ENCODE data around the gene FPR2.
A peak's percentile ranks its signal among the peaks of the same experiment; 100 is the strongest.
"Not testable (repeated sequence)": the region's sequence is repeated elsewhere in the genome, so short reads cannot be mapped to it uniquely, and the experiment has no call there.

FPR2 gene

DNA sequence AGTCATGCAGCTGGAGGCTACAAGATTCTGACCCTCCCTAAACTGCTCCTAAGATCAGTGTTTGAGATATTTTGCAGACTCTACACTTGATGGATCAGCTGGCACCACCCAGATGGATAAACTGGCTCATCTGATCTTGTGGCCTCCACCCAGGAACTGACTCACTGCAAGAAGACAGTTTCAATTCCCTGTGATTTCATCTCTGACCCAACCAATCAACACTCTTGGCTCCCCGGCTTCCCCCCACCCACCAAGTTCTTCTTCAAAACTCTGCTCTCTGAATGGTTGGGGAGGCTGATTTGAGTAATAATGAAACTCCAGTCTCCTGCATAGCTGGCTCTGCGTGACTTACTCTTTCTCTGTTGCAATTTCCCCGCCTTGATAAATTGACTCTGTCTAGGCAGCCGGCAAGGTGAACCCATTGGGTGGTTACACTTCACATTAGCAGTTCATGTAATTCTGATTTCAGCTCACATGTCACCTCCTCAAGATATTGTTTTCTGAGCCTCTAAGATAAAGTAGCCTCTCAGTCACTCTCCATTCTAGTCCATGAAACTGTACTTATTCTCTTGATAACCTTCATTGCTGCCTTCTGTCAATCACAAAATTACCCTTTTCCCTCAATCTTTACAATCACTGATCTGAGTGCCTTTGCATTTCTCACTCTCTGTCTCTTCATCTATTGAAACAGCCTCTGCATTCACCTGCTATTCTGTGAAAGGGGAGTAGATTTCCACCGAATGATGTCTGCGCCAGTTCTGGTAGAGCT, 24.1 kb downstream of the FPR2 start:
- peak; percentile 27 for DNase-seq

- no peak for DNase-seq
Observed at GRCh38 chr19:51786646-51787494, 25.9 kb downstream of the FPR2 start.

- no peak for DNase-seq
Observed at GRCh38 chr19:51788029-51788428, 27.0 kb downstream of the FPR2 start.

DNA sequence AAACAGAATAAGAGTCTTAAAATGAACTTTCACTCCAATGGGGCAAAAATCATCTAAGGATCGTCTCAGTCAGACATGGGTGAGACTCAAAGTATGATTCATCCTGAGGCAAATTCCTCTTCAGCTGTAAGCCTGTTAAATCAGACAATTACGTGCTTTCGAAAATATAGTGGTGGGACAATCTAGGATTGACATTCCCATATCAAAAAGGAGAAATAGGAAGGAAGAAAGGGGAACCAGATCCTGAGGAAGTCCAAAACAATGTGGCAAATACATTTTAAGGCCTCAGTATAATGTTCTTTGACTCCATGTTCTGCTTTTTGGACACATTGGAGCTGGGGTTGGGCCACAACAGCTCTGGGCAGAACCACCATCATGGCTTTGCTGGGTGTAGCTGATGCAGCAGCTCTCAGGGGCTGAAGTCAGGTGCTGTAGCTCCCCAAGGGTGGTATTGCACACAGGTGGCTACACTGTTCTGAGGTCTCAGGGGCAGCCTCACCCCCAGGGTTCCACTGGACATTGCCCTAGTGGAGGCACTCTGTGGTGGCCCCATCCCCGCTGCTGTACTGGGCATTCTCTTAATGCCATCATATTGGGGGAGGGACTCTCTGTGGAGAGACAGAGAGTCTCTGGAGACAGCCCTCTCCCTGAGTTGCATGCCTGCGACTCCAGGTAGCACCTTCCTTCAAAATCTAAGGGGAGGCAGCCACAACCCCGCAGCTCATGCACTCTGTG, 28.2 kb downstream of the FPR2 start:
- DNase-seq = no peak

- DNase-seq = no peak
Observed at GRCh38 chr19:51792932-51793331, 32.0 kb downstream of the FPR2 start.

DNA sequence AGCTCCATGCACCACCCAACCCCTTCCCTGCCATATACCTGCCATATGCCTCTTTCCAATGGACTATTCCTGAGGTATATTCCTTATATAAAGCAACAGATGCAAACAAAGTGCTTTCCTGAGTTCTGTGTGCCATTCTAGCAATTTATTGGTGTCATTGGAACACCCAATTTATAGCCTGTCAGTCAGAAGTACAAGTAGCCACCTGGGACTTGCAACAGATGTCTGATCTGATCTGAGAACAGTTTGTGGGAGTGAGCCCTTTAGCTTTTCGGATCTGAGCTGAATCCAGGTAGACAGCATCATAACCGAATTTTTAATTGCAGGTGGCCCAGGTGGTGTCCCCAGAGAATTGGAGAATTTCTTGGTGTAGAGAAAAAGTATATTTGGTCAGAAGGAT, 33.0 kb downstream of the FPR2 start:
- DNase-seq = no peak

DNA sequence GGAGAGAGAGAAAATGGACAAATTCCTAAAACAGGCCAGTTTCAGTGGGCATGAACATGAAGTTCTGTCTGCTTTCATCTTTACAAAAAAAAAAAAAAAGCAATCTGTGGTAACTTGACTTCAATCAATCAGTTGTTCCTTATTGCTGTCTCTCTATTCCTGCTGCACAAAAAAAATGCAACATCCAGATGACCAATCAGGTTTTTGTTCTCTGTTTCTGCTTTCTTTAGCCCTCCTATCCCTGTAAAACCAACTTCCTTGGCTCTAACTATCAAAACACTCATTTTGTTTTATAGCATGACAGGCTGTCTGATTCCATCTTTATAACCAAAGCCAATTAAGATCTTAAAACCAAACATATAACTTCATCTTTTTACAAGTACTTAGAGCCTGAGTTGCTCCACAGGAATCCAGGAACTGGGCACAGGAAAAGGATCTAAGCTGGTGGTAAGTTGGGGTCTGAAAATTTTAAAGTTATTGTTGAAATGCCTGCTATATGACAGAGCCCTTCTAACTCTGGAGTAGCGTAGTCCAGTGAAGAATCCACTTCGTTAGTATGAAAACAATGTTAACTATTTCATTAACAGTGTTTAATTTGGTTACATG, 34.0 kb downstream of the FPR2 start, which contains the start of gene FPR3:
Gene FPR3, plus strand, starts transcription at position 273 of the 606 bp plus-strand sequence. CDS start 28,592 bp downstream, outside the sequence.
- no peak for DNase-seq

DNA sequence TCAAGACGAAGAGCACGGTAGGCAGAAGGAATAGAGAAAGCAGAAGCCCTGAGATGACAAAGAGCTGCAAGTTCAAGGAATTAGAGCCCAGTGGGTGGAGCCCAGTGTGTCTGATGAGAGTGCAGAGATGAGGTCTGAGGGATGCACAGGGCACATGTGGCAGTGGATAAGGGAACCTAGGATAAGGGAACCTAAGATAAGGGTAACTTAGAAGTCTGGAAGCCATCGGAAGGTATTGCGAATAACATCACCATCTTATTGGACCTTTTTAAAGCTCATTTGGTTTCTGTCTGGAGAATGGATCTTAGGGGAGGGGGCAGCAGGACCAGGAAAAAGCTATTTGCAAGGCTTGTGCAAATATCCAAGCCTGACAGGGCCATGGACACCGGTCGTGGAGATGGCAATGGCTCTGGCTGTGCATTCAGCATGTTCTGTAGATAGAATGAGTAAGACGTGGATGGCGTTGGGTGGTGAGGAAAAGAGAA, 35.3 kb downstream of the FPR2 start:
- DNase-seq = no peak

GRCh38 chr19:51797480-51797879, 36.5 kb downstream of the FPR2 start:
- DNase-seq = no peak

- no peak for DNase-seq
Observed at GRCh38 chr19:51798062-51798461, 37.1 kb downstream of the FPR2 start.

DNA sequence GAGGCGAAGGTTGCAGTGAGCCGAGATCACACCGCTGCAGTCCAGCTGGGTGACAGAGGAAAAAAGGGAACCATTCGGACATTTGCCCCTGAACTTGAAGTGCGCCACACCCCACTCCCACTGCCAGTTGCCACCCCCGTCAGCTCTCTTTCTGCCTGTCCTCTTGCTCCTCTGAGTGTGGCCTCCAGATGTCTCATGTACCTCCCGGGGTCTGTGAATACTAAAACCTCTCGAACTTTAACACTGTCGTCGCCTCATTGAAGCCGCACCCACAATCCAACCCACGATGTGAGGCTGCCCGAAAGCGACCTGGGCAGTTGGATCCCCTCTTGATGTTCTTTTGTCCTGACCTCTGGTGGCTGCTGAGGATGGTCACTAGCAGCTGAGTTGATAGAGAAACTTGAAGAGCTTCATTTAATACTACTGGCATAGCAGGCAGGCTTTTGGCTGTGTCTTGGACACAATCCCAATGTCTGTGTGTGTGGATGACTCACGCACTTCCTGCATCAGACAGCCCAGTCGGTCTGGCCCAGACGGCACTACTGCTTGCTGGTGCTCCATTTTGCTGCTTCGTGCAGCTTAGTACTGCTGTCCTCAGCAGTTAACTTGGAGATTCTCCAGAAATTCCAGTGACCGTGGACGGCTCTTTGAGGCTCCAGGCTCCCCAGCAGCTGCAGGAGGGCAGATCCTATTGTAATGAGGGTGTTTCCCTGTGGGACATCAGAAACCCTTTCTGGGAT, 38.2 kb downstream of the FPR2 start:
- DNase-seq = peak; percentile 73

- no peak for DNase-seq
Observed at GRCh38 chr19:51799774-51800472, 38.9 kb downstream of the FPR2 start.

DNA sequence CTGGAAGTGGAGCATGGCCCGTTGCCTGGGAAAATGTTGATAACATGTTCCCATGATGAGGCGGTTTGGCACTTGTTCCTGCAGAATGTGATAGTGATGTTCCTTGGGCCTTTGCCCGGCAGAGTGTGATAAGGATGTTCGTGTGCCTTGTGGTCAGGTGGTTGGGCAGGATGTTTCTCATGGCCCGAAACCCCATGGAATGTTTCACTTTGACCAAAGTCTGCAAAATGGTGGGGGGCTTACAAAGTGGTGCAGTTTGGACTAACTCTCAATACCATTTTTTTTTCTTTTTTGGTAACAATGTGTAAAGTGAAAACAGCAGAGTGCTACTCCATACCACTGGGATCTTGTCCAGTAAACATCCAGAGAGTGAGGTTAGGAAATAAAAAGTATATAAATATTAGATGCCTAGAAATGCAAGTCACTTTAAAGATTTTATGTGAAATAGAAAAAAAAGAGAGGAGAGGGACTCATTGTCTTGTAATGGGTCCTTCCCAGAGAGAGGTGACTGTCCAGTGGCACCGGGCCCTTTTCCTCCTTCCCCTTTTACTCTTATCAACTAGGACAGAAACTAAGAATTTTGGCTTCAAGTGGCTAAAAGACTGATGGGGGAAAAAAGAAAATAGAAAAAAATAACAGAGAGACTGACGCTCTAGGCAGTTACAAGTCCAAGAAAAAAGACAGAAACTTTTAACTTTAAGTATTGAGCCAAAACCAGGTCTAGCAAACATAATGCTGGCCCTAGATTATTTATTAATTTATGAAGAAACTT, 39.7 kb downstream of the FPR2 start:
- DNase-seq = no peak

DNA sequence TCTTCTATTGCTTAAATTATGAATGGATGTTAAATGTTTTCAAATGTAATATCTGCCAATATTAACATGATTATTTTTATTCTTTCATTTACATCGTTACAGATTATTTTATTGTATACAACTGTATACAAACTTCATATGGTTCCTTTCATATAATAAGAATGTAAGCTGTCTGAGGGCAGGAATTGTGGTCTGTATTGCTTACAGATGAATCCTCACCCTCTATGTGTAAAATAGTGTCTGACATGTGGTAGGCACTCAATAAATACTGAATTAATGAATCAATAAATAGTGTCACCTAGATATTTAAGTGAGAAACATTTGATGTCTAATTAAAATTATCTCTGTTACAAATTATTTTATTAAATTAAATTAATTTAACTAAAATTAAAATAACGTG, 41.8 kb downstream of the FPR2 start:
- no peak for DNase-seq

DNA sequence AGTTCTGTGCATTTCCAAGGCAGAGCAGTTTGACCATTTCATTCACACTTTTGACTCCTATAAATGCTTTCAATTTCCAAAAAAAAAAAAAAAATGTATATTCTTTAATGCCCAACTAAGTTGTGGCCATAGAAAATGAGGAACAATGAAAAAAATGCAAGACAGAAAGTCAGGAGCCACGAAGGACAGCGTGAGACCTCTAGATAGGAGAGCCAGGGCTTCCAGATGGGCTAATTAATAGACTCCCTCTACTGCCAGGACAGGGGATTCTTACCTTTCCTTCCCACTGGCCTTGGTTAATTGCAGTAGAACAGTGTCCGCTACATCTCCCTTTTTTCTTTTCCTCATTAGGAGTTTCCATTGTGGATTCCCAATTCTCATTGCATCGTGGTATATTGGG, 42.5 kb downstream of the FPR2 start:
- DNase-seq = no peak

- no peak for DNase-seq
Observed at GRCh38 chr19:51803967-51804366, 43.0 kb downstream of the FPR2 start.

DNA sequence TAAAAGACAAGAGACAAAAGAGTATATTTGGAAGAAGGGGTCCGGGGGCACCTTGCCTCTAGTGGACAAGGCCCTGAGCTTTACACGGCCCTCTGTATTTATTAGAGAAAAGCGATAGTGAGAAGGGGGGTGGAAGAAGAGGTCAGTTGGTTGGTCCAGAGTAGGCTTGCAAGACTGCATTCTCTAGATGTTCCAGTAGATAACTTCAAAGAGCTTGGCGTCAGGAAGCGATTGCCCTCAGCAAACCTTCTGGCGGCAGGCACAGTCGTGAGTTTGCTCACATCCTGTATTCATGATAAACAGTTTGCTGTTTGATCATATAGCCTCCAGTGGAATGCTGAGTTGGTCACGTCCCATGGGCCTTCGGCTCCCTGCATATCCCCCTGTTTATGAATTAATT, 43.8 kb downstream of the FPR2 start:
- not testable (repeated sequence) for DNase-seq

GRCh38 chr19:51805396-51805795, 44.4 kb downstream of the FPR2 start:
- DNase-seq = not testable (repeated sequence)

- not testable (repeated sequence) for DNase-seq
Observed at GRCh38 chr19:51806571-51806970, 45.6 kb downstream of the FPR2 start.

- DNase-seq = no peak
Observed at GRCh38 chr19:51807111-51807701, 46.2 kb downstream of the FPR2 start.
